ENCODE measurements around the gene DOK4. TPM values are rescaled to one million over a fixed set of nuclear protein-coding genes. Genes with fewer than 3 reads are reported as not detected.

DOK4 gene
- total RNA-seq, 2 experiments from 2014 or later = 2.4 to 2.9 TPM

DNA sequence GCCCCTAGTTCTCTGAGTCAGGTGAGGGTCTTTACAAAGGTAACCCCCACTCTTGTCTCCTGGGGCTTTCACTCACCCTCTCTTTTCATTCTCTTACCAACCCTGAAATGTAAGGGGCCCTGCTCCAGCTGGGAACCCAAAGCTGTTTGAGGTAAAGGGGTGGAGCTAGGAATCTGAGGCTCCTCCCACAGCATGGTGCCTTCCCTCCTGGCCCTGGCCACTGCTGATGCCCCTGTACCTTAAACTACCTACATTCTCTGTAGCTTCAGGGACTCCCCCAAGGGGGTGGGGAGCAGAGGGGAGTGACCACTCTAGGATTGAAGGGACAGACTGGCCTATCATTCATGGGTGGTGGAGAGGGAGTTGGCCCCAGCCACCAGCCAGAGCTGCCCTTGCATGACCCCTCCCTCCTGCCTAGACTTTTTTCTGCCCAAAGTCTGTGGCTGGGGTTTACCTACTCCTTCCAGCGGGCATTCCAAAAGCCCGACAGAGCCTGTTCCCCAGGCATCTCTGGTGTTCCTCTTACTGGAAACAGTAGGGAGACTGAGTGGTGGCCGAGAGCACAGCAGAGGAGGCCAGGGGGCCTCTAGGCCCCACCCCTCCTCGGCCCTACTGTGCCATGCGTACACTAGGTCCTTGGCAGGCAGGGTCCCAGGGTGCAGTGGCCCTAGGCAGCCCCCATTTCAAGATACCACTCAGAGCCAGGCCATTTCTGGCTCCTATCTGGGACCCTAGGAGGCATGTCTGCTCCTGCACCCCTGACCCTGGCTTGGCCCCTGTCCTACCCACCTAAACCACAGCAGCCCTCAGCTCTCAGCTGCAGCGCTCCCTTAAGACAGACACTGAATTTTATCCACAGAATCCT, 9.5 kb downstream of the DOK4 start:
- no peak for ATAC-seq (ENCODE audit: poor library complexity)
- Mint-ChIP-seq H3K36me3 (ENCODE audit: low read depth) (peaks cover 13% of the 10 kb centered on the region), H3K27me3 (no peaks in the 10 kb centered on the region), H3K27ac (peak overlapping the region; percentile 51), H3K9me3 (no peaks in the 10 kb centered on the region), H3K4me1 (ENCODE audit: low read depth) (peaks cover 11% of the 10 kb centered on the region), H3K4me3 (no peak overlapping the region)
- Histone ChIP-seq H3K4me3 (ENCODE audit: low read length) (no peak overlapping the region), H3K27me3 (ENCODE audit: control insufficient read depth in 1 of 2, insufficient read depth in 2 of 2, low read length in 2 of 2) (no peaks in the 10 kb centered on the region), H3K4me1 (ENCODE audit: insufficient read depth, low read length) (peaks cover 21% of the 10 kb centered on the region), H3K9me3 (ENCODE audit: control insufficient read depth in 1 of 2, insufficient read depth in 1 of 2, low read length in 2 of 2) (no peaks in the 10 kb centered on the region), H3K27ac (ENCODE audit: low read depth in 1 of 2, low read length in 2 of 2) (no peak overlapping the region), H3K36me3 (ENCODE audit: insufficient read depth, low read length) (peaks cover 10% of the 10 kb centered on the region)
- CTCF ChIA-PET = interaction anchor here (2.3 kb wide), 1 partner anchor 43 kb away, joined by 9 read pairs; no protein-coding TSS in a partner anchor
- POLR2A ChIA-PET = interaction anchor here (1.8 kb wide), 1 partner anchor 14 kb away, joined by 6 read pairs; the partner anchor contains the start of gene POLR2C
- intact Hi-C loops (cut with DNase I, micrococcal nuclease) = loop anchor here in 1 of 2 experiments (1.0 to 5.0 kb wide), 2 partner anchors 43 to 651 kb away; partner anchors contain the start of gene CFAP20
- no peak for TF ChIP-seq CTCF (IDR thresholded peaks at IDR 0.05)
- no peak for DNase-seq

DNA sequence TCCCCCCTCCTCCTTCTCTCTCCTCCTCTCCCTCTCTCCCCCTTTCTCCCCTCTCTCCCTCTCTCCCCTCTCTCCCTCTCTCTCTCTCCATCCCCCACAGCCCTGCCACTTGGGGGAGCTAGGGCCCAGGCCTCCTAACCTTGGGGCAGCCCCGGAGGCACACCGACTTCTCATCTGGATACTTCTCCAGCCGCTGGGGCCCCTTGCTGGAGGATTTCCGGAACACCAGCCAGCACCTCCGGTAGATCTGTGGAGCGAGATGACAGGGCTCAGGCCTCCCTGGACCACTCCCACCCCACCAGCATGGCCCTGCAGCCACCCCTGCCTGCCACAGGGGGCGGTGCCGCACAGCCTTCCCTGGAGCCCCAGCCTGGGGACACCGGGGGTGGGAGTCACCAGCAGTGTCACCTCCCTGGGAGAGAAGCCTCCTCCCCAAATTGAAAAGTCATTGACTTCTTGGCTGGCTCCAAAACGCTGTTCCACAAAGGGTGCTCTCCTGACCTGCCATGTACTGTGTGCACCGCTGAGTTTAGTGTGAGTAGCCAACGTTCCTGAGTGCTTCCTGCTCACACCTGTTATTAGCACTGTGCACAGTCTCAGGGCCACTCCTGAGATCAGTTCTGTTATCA, 10.5 kb downstream of the DOK4 start:
- Mint-ChIP-seq H3K36me3 (ENCODE audit: low read depth) (peaks cover 23% of the 10 kb centered on the region), H3K9me3 (no peaks in the 10 kb centered on the region), H3K27ac (peak overlapping the region; percentile 51), H3K27me3 (no peaks in the 10 kb centered on the region), H3K4me3 (peak overlapping the region; percentile 7), H3K4me1 (ENCODE audit: low read depth) (peaks cover 11% of the 10 kb centered on the region)
- TF ChIP-seq CTCF (IDR thresholded peaks at IDR 0.05) = peak; percentile 76
- Histone ChIP-seq H3K4me1 (ENCODE audit: insufficient read depth, low read length) (peaks cover 21% of the 10 kb centered on the region), H3K4me3 (ENCODE audit: low read length) (no peak overlapping the region), H3K9me3 (ENCODE audit: control insufficient read depth in 1 of 2, insufficient read depth in 1 of 2, low read length in 2 of 2) (no peaks in the 10 kb centered on the region), H3K27ac (ENCODE audit: low read depth in 1 of 2, low read length in 2 of 2) (no peak overlapping the region), H3K36me3 (ENCODE audit: insufficient read depth, low read length) (peaks cover 18% of the 10 kb centered on the region), H3K27me3 (ENCODE audit: control insufficient read depth in 1 of 2, insufficient read depth in 2 of 2, low read length in 2 of 2) (no peaks in the 10 kb centered on the region)
- ATAC-seq (ENCODE audit: poor library complexity) = peak; percentile 97
- ChIA-PET CTCF (interaction anchor here (0.5 to 2.9 kb wide), 5 partner anchors 9 to 707 kb away, joined by 3 to 10 read pairs (median 5); partner anchors contain the start of gene POLR2C), POLR2A (interaction anchor here (0.5 to 1.8 kb wide), 3 partner anchors 8 to 13 kb away, joined by 3 to 6 read pairs (median 3); partner anchors contain the start of gene POLR2C)
- DNase-seq = peak; percentile 31 to 88 (median 68)
- intact Hi-C loops (cut with DNase I, micrococcal nuclease) = loop anchor here (1.0 to 5.0 kb wide), 3 partner anchors 43 to 651 kb away; partner anchors contain the start of gene CFAP20 (in 1 of the 2)

Measured in CD4-positive, alpha-beta T cell (primary cell).